Measurements from ENCODE around the gene SAMD10.

GRCh38 chr20:63931735-63932134 is 47.7 kb downstream of the SAMD10 start:
- TF ChIP-seq CTCF (IDR thresholded peaks at IDR 0.05) (no peak), POLR2AphosphoS5 (IDR thresholded peaks at IDR 0.05) (no peak)

Measured in transverse colon (tissue), 4 donors.